ENCODE results near the gene CRYBB3. TPM values are rescaled to one million over a fixed set of nuclear protein-coding genes. Genes with fewer than 3 reads are reported as not detected.
"Not testable (repeated sequence)": the region's sequence is repeated elsewhere in the genome, so short reads cannot be mapped to it uniquely, and the experiment has no call there.

Gene CRYBB3
- polyA plus RNA-seq, 1 donor (not counting 4 experiments of a cell fraction or from before 2014, with no cell fraction given) = not detected

GRCh38 chr22:25202290-25202921 lies 2.7 kb downstream of the CRYBB3 start:
- peak; percentile 7 for DNase-seq (ENCODE audit: low read depth, low spot score)
- Histone ChIP-seq H3K9me1 (ENCODE audit: control insufficient read depth, extremely low read depth, insufficient read depth, low read length) (no peaks in the 10 kb centered on the region), H3K9ac (ENCODE audit: control insufficient read depth, extremely low read depth, insufficient read depth, low read length) (no peak overlapping the region), H2AFZ (ENCODE audit: control insufficient read depth, low read length) (no peak overlapping the region), H3K36me3 (ENCODE audit: control insufficient read depth in 2 of 2, extremely low read depth in 1 of 2, insufficient read depth in 2 of 2, low read length in 2 of 2) (peaks cover 0 to 11% of the 10 kb centered on the region in 2 experiments), H3K4me3 (ENCODE audit: control insufficient read depth in 2 of 3, extremely low read depth in 1 of 3, insufficient read depth in 2 of 3, low read depth in 1 of 3, low read length in 3 of 3) (no peak overlapping the region), H3K79me2 (ENCODE audit: control insufficient read depth, insufficient read depth, low read length) (no peaks in the 10 kb centered on the region), H3K27me3 (ENCODE audit: control insufficient read depth, extremely low read depth, insufficient read depth, low read length) (no peaks in the 10 kb centered on the region), H3K4me2 (ENCODE audit: control insufficient read depth, extremely low read depth, insufficient read depth, low read depth, low read length) (no peak overlapping the region), H3K4me1 (ENCODE audit: control insufficient read depth, extremely low read depth, insufficient read depth, low read length) (no peaks in the 10 kb centered on the region), H3K9me3 (ENCODE audit: control insufficient read depth, low read depth, low read length) (no peaks in the 10 kb centered on the region), H4K20me1 (ENCODE audit: control insufficient read depth, extremely low read depth, insufficient read depth, low read length) (peaks cover 3% of the 10 kb centered on the region), H3K27ac (ENCODE audit: control insufficient read depth, insufficient read depth, low read length) (no peak overlapping the region)
- dilution Hi-C loops (cut with MboI; ENCODE audit: extremely low pct_ligation_motif_present, low sequenced_read_pairs) = no loop called here
- peak; percentile 77 for FAIRE-seq
- TF ChIP-seq EZH2 (IDR thresholded peaks at IDR 0.05; ENCODE audit: low read length) = no peak
- peak; percentile 84 to 87 (median 87) for TF ChIP-seq CTCF (optimal IDR thresholded peaks at IDR 0.05 in 1 of 3, IDR thresholded peaks at IDR 0.05 in 1 of 3, conservative IDR thresholded peaks at IDR 0.05 in 1 of 3; ENCODE audit: extremely low read depth in 1 of 3, insufficient read depth in 2 of 3, low read length in 3 of 3)

- dilution Hi-C loops (cut with MboI; ENCODE audit: extremely low pct_ligation_motif_present, low sequenced_read_pairs) = no loop called here
- Histone ChIP-seq H2AFZ (ENCODE audit: control insufficient read depth, low read length) (no peak overlapping the region), H3K36me3 (ENCODE audit: control insufficient read depth in 2 of 2, extremely low read depth in 1 of 2, insufficient read depth in 2 of 2, low read length in 2 of 2) (peaks cover 0 to 5% of the 10 kb centered on the region in 2 experiments), H3K4me2 (ENCODE audit: control insufficient read depth, extremely low read depth, insufficient read depth, low read depth, low read length) (no peak overlapping the region), H3K4me3 (ENCODE audit: control insufficient read depth in 2 of 3, extremely low read depth in 1 of 3, insufficient read depth in 2 of 3, low read depth in 1 of 3, low read length in 3 of 3) (no peak overlapping the region), H3K27me3 (ENCODE audit: control insufficient read depth, extremely low read depth, insufficient read depth, low read length) (no peaks in the 10 kb centered on the region), H3K27ac (ENCODE audit: control insufficient read depth, insufficient read depth, low read length) (no peak overlapping the region), H3K9me1 (ENCODE audit: control insufficient read depth, extremely low read depth, insufficient read depth, low read length) (no peaks in the 10 kb centered on the region), H3K9ac (ENCODE audit: control insufficient read depth, extremely low read depth, insufficient read depth, low read length) (no peak overlapping the region), H4K20me1 (ENCODE audit: control insufficient read depth, extremely low read depth, insufficient read depth, low read length) (peaks cover 3% of the 10 kb centered on the region), H3K79me2 (ENCODE audit: control insufficient read depth, insufficient read depth, low read length) (no peaks in the 10 kb centered on the region), H3K4me1 (ENCODE audit: control insufficient read depth, extremely low read depth, insufficient read depth, low read length) (no peaks in the 10 kb centered on the region), H3K9me3 (ENCODE audit: control insufficient read depth, low read depth, low read length) (no peaks in the 10 kb centered on the region)
- FAIRE-seq (no peak), DNase-seq (ENCODE audit: low read depth, low spot score) (no peak)
- TF ChIP-seq CTCF (optimal IDR thresholded peaks at IDR 0.05 in 1 of 3, IDR thresholded peaks at IDR 0.05 in 1 of 3, conservative IDR thresholded peaks at IDR 0.05 in 1 of 3; ENCODE audit: extremely low read depth in 1 of 3, insufficient read depth in 2 of 3, low read length in 3 of 3) (no peak), EZH2 (IDR thresholded peaks at IDR 0.05; ENCODE audit: low read length) (no peak)
Measured at GRCh38 chr22:25203082-25203481, 3.4 kb downstream of the CRYBB3 start.

- H3K4me2 ChIP-seq (ENCODE audit: control insufficient read depth, extremely low read depth, insufficient read depth, low read depth, low read length); H3K79me2 ChIP-seq (ENCODE audit: control insufficient read depth, insufficient read depth, low read length); H3K9me1 ChIP-seq (ENCODE audit: control insufficient read depth, extremely low read depth, insufficient read depth, low read length); H3K4me1 ChIP-seq (ENCODE audit: control insufficient read depth, extremely low read depth, insufficient read depth, low read length); H2AFZ ChIP-seq (ENCODE audit: control insufficient read depth, low read length); H3K4me3 ChIP-seq (ENCODE audit: control insufficient read depth in 2 of 3, extremely low read depth in 1 of 3, insufficient read depth in 2 of 3, low read depth in 1 of 3, low read length in 3 of 3); dilution Hi-C loops (cut with MboI; ENCODE audit: extremely low pct_ligation_motif_present, low sequenced_read_pairs); H3K9ac ChIP-seq (ENCODE audit: control insufficient read depth, extremely low read depth, insufficient read depth, low read length); H3K9me3 ChIP-seq (ENCODE audit: control insufficient read depth, low read depth, low read length); H3K27me3 ChIP-seq (ENCODE audit: control insufficient read depth, extremely low read depth, insufficient read depth, low read length); FAIRE-seq; H3K27ac ChIP-seq (ENCODE audit: control insufficient read depth, insufficient read depth, low read length); H3K36me3 ChIP-seq (ENCODE audit: control insufficient read depth in 2 of 2, extremely low read depth in 1 of 2, insufficient read depth in 2 of 2, low read length in 2 of 2); H4K20me1 ChIP-seq (ENCODE audit: control insufficient read depth, extremely low read depth, insufficient read depth, low read length); DNase-seq (ENCODE audit: low read depth, low spot score): not testable (repeated sequence)
Measured at GRCh38 chr22:25204547-25204946, 4.9 kb downstream of the CRYBB3 start.
